Activated T-cell treated with anti-CD3 and anti-CD28 coated beads, Interleukin-2, amount 50 U/mL, for 24 hours (primary cell): Measurements from ENCODE around the gene CRISPLD2.

Experiments used
- DNase-seq: peaks from one replicate; pipeline ENCODE4 v3.0.0-alpha.2; 2020
- H3K27ac Mint-ChIP-seq: 2 replicates; pipeline ENCODE4 v1.8.0; 2020; ENCODE audit warnings: mild to moderate bottlenecking, mixed read lengths
- H3K27me3 Mint-ChIP-seq: 2 replicates; pipeline ENCODE4 v1.8.0; 2020; ENCODE audit warnings: mixed read lengths
- H3K36me3 Mint-ChIP-seq: 2 replicates; pipeline ENCODE4 v1.8.0; 2020; ENCODE audit warnings: low read depth, mixed read lengths
- H3K4me1 Mint-ChIP-seq: 2 replicates; pipeline ENCODE4 v1.8.0; 2020; ENCODE audit warnings: low read depth, mixed read lengths
- H3K4me3 Mint-ChIP-seq: 2 replicates; pipeline ENCODE4 v1.8.0; 2020; ENCODE audit warnings: mild to moderate bottlenecking, moderate library complexity, mixed read lengths
- H3K9me3 Mint-ChIP-seq: 2 replicates; pipeline ENCODE4 v1.8.0; 2020; ENCODE audit warnings: mixed read lengths

CRISPLD2 gene

DNA sequence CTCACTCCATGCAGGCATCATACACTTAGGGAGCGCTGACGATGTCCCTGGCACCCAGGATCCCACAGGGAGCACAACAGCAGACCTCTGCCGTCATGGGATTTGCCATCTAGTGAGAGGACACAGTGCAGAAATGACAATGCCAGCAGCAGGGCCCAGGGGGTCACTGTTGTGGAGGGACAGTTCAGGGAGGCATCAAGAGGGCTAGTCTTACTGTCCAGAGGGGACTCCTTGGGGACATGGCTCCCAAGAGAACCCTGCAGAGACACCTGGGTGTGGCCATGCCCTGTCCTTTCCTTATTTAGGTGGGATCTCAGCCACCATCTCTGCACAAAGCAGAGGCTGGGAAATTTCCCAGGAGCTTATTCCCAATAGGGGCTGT lies 73.7 kb downstream of the CRISPLD2 start:
- Mint-ChIP-seq H3K9me3 (no peaks in the 10 kb centered on the region), H3K27me3 (peaks cover 15% of the 10 kb centered on the region), H3K4me1 (peaks cover 4% of the 10 kb centered on the region), H3K36me3 (no peaks in the 10 kb centered on the region), H3K4me3 (no peak overlapping the region), H3K27ac (no peak overlapping the region)
- no peak for DNase-seq

DNA sequence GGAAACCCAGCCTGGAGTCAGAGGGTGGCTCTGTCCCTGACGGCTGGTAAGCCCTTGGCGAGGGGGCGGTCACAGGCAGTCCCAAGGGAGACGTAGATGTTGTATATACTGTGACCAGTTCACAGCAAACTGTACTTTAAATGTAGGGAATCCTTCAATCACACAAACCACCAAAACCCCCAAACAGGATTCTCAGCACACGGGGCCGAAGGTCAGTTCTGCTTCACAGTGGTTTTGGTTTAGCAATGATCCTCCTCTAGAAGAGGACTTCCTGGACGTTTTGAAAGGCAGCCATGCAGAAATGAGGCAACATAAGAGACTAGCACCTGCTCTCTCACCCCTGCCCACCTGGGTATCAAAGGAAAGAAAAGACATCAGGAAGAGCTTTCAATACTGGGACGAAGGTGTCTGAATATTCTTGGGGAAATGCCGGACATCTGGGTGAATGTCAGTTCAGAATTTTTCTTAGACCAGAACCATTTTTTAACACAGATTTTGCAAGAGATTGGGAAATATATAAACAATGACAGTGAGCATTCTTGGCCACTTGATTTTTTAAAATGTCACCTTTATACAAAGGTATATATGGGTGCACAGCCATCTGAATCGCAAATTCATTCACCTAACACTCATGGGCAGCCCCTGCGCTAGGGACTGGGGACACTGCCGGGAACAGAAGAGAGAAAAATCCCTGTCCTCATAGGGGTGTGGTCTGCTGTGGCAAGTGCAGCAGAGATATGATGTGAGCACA lies 74.2 kb downstream of the CRISPLD2 start:
- peaks cover 11% of the 10 kb centered on the region for H3K27me3 Mint-ChIP-seq
- H3K9me3 Mint-ChIP-seq: no peaks in the 10 kb centered on the region
- no peak overlapping the region for H3K4me3 Mint-ChIP-seq
- no peaks in the 10 kb centered on the region for H3K36me3 Mint-ChIP-seq
- H3K4me1 Mint-ChIP-seq: peaks cover 5% of the 10 kb centered on the region
- DNase-seq: no peak
- H3K27ac Mint-ChIP-seq: no peak overlapping the region

DNA sequence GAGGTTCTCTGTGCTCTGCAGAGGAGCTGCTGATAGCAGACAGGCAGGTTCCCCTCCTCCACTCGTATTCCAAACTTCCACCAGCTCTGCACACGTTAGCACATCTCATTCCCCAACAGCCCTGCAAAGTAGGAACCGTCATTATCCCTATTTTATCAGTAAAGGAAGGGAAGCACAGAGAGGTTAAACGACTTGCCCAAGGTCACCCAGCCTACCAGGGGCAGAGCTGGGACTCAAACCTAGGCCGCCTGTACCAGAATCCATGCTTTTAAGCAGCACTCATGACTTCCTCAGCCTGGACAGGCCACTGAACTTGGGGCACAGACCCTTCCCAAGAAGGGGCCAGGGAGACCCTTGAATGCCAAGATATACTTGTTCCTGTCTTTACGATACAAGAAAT lies 75.2 kb downstream of the CRISPLD2 start:
- Mint-ChIP-seq H3K4me3 (no peak overlapping the region), H3K9me3 (no peaks in the 10 kb centered on the region), H3K36me3 (no peaks in the 10 kb centered on the region), H3K4me1 (peaks cover 5% of the 10 kb centered on the region), H3K27me3 (peaks cover 9% of the 10 kb centered on the region), H3K27ac (no peak overlapping the region)
- DNase-seq: no peak

DNA sequence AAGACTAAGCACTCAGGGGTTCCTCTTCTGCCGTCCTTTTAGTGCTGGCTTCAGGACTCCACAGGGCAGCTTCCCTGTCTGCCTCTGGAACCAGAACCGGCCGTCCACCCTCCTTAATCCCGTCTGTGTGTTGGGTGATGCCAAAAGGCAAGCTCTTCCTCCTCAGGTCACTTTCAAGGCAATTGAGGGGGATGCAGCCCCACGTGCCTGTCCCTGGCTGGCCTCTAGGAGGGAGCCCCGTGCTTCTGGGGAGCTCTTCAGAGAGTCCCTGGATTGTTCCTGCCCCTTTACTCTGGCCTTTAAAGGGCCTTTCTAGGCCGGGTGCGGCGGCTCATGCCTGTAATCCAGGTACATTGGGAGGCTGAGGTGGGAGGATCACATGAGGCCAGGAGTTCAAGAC lies 77.1 kb downstream of the CRISPLD2 start:
- Mint-ChIP-seq H3K27me3 (peaks cover 9% of the 10 kb centered on the region), H3K9me3 (no peaks in the 10 kb centered on the region), H3K36me3 (no peaks in the 10 kb centered on the region), H3K4me1 (peaks cover 5% of the 10 kb centered on the region), H3K27ac (no peak overlapping the region), H3K4me3 (no peak overlapping the region)
- DNase-seq: no peak

DNA sequence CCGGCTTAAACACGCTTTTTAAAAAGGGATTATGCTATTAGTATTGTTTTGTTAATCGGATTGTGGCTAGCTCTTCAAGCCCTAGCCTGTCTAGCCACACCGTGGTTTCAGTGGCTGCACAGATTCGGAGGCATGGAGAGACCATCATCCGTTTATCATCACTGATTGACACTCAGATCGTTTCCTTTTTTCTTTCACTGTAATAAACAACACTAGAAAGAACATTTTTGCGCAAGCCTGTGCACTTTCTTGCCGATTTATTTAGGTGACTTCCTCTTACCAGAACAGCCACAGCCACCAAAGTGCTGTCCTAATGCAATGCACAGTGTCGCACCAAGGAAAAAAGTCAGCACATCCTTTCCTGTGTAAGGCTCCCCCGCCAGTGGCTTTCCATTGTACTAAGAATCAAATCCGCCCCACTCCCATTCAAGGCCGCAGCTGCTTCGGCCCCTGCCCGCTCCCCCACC lies 78.2 kb downstream of the CRISPLD2 start:
- Mint-ChIP-seq H3K9me3 (no peaks in the 10 kb centered on the region), H3K4me1 (peaks cover 5% of the 10 kb centered on the region), H3K27ac (no peak overlapping the region), H3K4me3 (no peak overlapping the region), H3K27me3 (peaks cover 9% of the 10 kb centered on the region), H3K36me3 (no peaks in the 10 kb centered on the region)
- no peak for DNase-seq

DNA sequence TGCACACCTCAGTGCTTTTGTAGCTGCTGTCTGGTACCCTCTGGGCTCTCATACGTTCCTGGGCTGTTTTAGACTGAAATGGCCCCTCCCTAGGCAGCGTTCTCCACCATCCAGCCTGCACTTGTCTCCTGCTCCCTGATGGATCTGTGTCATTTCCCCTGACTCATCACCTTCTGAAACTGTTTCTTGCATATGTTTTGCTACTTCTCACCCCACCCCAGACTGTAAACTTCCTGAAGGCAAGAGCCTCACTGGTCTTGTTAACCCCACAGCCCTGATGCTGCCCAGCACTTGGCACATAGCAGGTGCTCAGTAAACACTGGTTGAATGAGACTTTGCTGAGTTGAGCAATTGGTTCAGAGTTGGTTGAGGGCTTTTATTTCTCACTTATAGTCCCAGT lies 78.7 kb downstream of the CRISPLD2 start:
- Mint-ChIP-seq H3K27ac (no peak overlapping the region), H3K36me3 (no peaks in the 10 kb centered on the region), H3K4me3 (no peak overlapping the region), H3K27me3 (peaks cover 4% of the 10 kb centered on the region), H3K9me3 (no peaks in the 10 kb centered on the region), H3K4me1 (peaks cover 5% of the 10 kb centered on the region)
- DNase-seq: no peak

DNA sequence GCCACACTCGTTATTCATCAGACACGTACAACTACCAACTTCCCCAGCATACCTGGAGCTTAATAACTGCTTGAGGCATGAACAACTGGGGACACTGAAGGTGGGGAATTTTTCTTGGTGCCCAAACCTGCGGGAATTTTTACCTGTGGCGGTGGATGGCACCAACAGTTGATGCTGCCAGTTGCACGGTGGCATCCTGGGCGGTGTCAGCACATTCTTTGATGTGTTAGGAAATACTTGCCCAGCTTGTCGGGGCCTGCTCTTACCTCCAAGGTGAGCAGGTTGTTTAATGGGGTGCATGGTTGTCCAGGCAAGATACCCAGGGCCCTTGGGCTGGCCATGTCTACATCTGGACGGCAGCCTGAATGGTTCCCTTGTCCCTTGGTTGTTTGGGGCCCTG lies 79.6 kb downstream of the CRISPLD2 start:
- H3K36me3 Mint-ChIP-seq: no peaks in the 10 kb centered on the region
- no peak for DNase-seq
- H3K4me3 Mint-ChIP-seq: no peak overlapping the region
- peaks cover 5% of the 10 kb centered on the region for H3K4me1 Mint-ChIP-seq
- H3K27ac Mint-ChIP-seq: no peak overlapping the region
- H3K9me3 Mint-ChIP-seq: no peaks in the 10 kb centered on the region
- peaks cover 4% of the 10 kb centered on the region for H3K27me3 Mint-ChIP-seq

DNA sequence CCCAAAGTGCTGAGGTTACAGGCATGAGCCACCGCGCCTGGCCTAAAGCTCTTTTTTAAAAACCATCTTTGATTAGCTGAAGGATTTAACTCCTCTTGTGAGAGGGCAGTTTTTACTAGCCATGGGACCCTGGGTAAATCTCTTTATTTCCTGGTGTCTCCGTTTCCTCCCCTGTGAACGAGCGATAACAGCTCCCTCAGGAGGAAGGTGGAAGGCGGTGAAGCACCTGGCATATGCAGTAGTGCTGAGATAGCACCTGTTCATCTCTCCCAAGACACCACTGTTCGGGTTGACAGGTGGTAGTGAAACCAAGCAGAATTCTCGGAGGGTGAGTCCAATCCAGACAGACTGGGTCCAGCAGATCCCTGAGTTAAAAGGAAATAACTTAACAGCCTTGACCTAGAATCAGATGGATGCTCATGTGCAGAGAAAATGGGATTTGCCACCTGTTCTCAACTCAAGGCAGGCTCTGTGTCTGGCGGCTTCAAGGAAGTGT lies 86.2 kb downstream of the CRISPLD2 start:
- no peaks in the 10 kb centered on the region for H3K27me3 Mint-ChIP-seq
- no peaks in the 10 kb centered on the region for H3K36me3 Mint-ChIP-seq
- no peak overlapping the region for H3K4me3 Mint-ChIP-seq
- no peak for DNase-seq
- no peaks in the 10 kb centered on the region for H3K9me3 Mint-ChIP-seq
- peaks cover 1% of the 10 kb centered on the region for H3K4me1 Mint-ChIP-seq
- H3K27ac Mint-ChIP-seq: no peak overlapping the region

DNA sequence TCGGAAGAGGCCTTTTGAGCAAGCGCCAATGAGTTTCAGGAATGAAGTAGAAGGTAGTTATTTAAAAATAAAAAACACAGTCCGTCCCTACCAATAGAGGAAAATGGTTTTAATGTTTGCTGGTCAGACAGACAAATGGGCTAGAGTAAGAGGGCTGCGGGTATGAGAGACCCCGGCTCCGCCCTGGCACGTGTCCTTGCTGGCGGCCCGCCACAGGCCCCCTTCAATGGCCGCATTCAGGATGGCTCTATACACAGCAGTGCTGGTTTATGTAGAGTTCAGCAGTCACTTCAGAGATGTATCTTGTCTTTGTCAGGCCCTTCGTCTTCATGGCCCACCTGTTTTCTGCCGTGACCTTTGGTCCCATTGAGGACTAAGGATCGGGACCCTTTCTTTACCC lies 87.3 kb downstream of the CRISPLD2 start:
- Mint-ChIP-seq H3K36me3 (no peaks in the 10 kb centered on the region), H3K27me3 (no peaks in the 10 kb centered on the region), H3K9me3 (no peaks in the 10 kb centered on the region), H3K4me3 (no peak overlapping the region), H3K27ac (no peak overlapping the region), H3K4me1 (peaks cover 1% of the 10 kb centered on the region)
- DNase-seq: no peak

DNA sequence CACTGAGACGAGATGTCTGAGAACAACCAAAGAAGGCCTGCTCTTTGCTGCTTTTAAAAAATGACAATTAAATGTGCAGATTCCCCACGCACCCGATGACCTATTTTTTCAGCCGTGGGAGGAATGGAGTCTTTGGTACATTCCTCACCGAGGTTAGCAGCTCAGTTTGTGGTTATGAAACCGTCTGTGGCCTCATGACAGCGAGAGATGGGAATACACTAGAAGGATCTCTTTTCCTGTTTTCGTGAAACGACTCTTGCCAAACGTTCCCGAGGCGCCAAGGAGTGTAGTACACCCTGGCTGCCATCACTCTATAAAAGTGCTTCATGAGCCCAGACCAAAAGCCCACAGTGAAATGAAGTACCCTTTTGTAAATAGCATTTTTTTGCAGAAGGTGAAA lies 87.8 kb downstream of the CRISPLD2 start:
- peaks cover 1% of the 10 kb centered on the region for H3K4me1 Mint-ChIP-seq
- H3K9me3 Mint-ChIP-seq: no peaks in the 10 kb centered on the region
- no peak overlapping the region for H3K4me3 Mint-ChIP-seq
- no peaks in the 10 kb centered on the region for H3K36me3 Mint-ChIP-seq
- no peak for DNase-seq
- no peak overlapping the region for H3K27ac Mint-ChIP-seq
- no peaks in the 10 kb centered on the region for H3K27me3 Mint-ChIP-seq

DNA sequence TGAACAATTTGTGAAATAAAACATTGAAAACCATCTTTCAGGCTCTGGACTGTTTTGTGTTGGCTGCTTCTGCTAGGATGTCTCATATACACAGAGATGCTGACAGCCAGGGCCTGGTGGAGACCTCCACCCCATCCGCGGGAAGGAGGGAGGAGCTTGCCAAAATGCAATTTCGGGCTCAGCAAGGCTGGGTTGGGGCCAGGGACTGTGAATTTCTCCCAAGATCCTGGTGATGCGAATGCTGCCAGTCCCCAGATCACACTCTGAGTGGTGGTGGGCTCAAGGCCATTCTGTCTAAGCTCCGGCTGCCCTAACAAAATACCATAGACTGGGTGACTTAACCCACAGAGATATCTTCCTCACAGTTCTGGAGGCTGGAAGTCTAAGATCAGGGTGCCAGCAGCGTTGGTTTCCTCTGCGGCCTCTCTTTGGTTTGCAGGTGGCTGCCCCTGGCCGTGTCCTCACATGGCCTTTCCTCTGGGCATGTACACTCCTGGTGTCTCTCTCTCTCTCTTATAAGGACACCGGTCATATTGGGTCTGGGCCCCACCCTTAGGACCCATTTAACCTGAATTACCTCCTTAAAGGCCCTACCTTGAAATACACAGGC lies 89.8 kb downstream of the CRISPLD2 start:
- H3K36me3 Mint-ChIP-seq: no peaks in the 10 kb centered on the region
- no peak for DNase-seq
- H3K27ac Mint-ChIP-seq: no peak overlapping the region
- H3K9me3 Mint-ChIP-seq: no peaks in the 10 kb centered on the region
- H3K4me1 Mint-ChIP-seq: peaks cover 1% of the 10 kb centered on the region
- H3K27me3 Mint-ChIP-seq: peaks cover 11% of the 10 kb centered on the region
- no peak overlapping the region for H3K4me3 Mint-ChIP-seq

DNA sequence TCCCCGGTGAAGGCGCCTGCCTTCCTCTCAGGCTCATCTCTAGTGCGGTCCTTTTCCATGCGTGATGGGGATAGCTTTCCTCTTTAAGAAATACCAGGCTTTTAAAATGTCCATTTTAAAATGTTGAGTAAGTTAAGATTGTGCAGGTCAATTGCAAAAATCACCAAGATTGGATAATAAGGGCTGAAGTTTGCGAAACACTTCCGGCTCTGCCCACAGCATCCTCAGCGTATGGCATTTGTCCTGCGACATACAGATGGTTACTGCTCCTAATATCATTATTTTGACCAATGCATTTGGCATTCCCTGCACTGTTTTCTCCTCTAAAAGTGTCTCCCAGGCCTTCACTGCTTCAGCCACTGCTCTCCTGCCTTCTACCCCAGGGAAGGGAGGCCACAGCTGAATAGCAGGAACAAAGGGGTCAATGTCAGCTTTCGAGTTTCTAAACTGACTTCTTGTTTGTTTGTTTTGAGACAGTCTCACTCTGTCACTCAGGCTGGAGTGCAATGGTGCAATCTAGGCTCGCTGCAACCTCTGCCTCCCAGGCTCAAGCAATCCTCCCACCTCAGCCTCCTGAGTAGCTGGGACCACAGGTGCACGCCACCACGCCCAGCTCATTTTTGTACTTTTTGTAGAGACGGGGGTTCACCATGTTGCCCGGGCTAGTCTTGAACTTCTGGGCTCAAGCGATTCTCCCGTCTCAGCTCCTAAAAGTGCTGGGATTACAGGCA lies 91.9 kb downstream of the CRISPLD2 start:
- DNase-seq: no peak
- H3K27me3 Mint-ChIP-seq: peaks cover 16% of the 10 kb centered on the region
- H3K27ac Mint-ChIP-seq: no peak overlapping the region
- no peak overlapping the region for H3K4me3 Mint-ChIP-seq
- H3K4me1 Mint-ChIP-seq: peaks cover 1% of the 10 kb centered on the region
- H3K36me3 Mint-ChIP-seq: no peaks in the 10 kb centered on the region
- H3K9me3 Mint-ChIP-seq: no peaks in the 10 kb centered on the region

DNA sequence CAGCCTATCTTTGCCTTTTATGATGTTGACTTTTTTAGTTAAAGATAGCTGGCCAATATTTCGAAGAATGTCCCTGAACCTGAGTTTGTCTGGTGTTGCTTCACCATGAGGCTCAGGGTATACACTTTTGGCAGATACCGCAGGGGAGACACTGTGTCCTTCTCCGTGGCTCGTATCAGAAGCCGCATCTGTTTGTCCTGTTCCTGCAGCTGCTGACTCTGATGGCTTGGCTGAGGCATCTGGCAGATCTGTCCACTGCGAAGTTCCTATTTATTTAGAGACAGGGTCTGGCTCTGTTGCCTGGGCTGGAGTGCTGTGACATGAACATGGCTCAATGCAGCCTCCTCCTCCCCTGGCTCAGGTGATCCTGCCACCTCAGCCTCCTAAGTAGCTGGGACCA lies 93.5 kb downstream of the CRISPLD2 start:
- H3K9me3 Mint-ChIP-seq: no peaks in the 10 kb centered on the region
- no peak for DNase-seq
- H3K27me3 Mint-ChIP-seq: peaks cover 26% of the 10 kb centered on the region
- H3K36me3 Mint-ChIP-seq: no peaks in the 10 kb centered on the region
- H3K4me3 Mint-ChIP-seq: no peak overlapping the region
- no peaks in the 10 kb centered on the region for H3K4me1 Mint-ChIP-seq
- no peak overlapping the region for H3K27ac Mint-ChIP-seq

DNA sequence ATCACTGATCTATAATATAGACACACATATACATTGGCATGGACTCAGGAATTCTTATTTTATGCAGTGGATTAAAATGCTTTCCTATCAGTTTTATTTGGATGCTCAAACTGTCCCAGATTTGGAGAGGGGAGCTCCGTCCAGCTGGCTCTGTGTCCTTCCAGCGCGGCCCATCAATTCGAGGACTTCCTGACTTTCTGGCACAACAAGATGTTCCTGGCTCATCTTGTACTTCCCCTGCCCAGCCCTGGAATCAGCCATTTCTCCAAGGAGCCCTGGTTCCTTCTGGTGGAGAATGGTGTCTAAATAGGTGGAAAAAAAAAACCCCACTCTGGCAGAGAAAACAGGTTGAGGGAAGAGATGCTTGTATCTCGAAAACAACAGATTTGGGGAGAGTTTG lies 94.5 kb downstream of the CRISPLD2 start:
- Mint-ChIP-seq H3K9me3 (no peaks in the 10 kb centered on the region), H3K4me1 (no peaks in the 10 kb centered on the region), H3K4me3 (no peak overlapping the region), H3K36me3 (no peaks in the 10 kb centered on the region), H3K27me3 (peaks cover 31% of the 10 kb centered on the region), H3K27ac (no peak overlapping the region)
- no peak for DNase-seq

DNA sequence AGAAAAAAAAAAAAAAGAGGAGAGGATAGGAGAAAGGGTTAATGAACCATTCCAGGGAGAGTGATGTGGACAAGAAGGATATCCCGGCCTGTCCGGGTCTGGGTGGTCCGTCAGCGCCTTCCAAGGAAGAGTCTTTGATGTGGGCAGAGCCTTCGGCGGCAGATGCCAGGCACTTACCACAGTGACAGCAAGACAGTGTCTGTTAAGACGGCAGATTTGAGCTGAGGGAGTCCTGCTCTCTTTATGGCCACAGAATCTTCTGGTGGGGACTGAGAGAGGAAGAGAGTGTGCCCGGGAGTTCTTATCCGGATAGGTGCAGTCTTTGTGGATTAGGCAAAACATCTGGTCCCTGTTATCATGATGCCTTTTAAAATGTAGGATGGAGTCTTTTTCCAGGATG lies 96.4 kb downstream of the CRISPLD2 start:
- Mint-ChIP-seq H3K27ac (no peak overlapping the region), H3K36me3 (no peaks in the 10 kb centered on the region), H3K27me3 (peaks cover 31% of the 10 kb centered on the region), H3K9me3 (no peaks in the 10 kb centered on the region), H3K4me3 (no peak overlapping the region), H3K4me1 (no peaks in the 10 kb centered on the region)
- no peak for DNase-seq
